ENCODE measurements around the gene GALNT10.
A peak's percentile ranks its signal among the peaks of the same experiment; 100 is the strongest.

Gene GALNT10

DNA sequence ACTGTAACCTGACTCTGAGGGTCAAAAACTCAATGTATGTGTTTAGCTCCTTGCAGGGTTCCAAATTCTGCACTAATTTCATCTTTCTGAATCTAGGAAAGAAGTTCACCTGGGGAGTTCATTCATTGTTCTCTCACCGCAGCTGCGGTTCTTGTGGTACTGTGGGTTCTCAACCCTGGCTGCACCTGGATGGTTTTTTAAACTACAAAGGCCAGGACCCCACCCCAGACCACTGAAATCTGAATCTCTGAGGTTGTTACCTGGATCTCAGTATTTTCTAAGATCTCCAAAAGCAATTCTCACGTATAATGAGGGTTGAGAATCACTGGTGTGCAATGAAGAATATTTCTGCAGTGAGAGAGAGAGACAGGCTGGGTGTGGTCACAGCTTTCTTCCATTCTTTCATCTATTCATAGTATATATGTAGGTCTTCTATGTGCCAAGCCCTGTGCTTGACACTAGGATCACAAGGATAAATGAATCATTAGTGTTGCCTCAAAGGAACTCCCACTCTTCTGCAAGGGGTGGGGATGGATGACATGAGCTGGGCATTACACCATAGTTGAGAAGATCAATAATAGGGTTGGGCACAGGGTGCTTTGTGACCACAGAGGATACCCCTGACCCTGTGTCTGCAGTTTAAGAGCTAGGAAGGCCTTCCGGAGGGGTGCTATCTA is 109.8 kb downstream of the GALNT10 start:
- no peak for DNase-seq

DNA sequence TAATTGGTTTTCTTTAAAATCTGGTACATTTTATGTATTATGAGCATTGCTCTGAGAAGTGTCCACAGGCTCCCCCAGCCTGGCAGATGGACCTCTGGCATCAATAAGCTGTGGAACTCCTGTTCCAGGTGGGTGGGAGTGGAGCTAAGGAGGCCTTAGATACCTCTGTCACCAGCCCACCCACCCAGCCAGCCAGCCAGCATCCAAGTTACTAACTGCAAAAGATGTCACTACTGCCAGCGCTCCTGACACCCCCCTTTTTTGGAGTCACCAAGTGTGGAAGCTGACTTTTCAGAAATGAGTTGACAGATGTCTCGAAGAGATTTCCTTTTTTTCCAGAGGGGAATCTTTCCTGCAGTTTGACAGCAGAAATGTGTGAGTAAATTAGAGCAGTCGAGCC is 111.2 kb downstream of the GALNT10 start:
- DNase-seq = no peak

- DNase-seq = no peak
Observed at GRCh38 chr5:154302161-154302560, 111.6 kb downstream of the GALNT10 start.

DNA sequence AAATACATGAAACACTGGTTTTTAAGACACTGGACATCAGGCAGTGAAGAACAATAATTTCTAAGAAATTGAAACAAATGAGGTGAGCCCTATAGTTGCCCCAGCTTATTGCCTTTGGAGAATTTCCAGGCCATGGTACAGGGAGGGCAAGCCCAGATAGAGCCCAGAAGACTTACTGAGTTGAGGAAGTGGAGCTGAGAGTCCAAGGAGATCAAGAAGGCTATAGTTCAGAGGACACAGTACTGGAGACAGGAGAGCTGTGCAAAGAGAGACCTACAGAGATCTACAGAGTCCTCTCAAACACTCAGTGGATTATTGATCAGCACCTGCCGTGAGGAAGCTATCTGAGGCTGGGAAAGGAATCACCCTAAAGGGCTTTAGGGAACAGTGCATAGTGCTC is 112.6 kb downstream of the GALNT10 start:
- no peak for DNase-seq

GRCh38 chr5:154308443-154309370 is 118.2 kb downstream of the GALNT10 start:
- no peak for DNase-seq

- no peak for DNase-seq
Observed at GRCh38 chr5:154309371-154309745, 118.8 kb downstream of the GALNT10 start.

DNA sequence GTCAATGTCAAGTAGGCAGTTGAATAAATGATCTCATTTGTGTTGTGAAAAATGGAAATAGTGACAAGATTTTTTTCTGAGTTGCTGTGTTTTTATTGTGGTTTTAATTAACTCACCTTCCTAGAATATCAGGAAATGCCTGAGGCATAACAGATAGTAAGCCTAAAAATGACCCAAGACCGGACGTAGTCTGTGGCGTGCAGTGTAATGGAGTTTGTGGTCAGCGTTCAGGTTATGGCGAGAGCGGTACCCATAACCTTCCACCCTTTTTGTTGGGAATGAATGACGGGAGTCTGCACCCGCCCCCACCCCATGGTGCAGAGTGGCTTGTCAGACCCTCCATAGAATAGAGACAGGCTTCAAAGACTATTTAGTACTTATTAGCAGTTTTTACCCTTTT is 119.3 kb downstream of the GALNT10 start:
- no peak for DNase-seq

DNA sequence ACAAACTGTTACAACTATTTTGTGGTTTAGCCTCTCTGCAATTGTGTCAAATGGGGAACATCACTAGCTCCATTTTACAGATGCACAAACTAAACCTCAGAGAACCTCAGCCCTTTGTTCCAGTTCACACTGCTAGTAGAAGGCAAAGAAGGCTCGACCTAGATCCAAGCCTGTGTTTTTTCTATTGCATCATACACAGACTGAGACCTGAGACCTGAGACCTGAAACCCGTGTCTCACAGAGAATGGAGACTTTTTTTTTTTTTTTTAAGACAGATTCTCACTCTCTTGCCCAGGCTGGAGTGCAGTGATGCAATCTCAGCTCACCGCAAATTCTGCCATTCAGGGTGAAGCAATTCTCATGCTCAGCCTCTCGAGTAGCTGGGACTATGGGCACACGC is 120.8 kb downstream of the GALNT10 start:
- DNase-seq = peak; percentile 3

- DNase-seq = no peak
Observed at GRCh38 chr5:154312000-154312399, 121.5 kb downstream of the GALNT10 start.

DNA sequence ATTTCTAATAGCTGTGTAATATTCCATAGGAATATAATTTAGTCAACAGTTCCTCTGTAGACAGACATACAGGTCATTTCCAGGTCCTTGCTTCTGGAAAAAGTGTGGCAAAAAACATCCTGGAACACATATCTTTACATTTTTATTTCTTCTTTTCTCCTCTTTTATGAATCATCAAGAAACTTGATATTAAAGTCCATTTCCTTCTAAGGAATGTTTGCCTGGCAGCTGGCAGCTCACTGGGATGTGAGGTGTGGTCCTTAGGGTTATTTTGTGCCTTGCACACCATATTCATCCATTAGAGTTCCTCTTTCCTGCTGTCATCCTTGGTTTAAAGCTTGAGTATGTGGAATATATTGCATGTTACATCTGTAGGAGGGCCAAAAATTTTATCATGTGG is 122.0 kb downstream of the GALNT10 start:
- no peak for DNase-seq

GRCh38 chr5:154313360-154314017 is 123.0 kb downstream of the GALNT10 start:
- no peak for DNase-seq

DNA sequence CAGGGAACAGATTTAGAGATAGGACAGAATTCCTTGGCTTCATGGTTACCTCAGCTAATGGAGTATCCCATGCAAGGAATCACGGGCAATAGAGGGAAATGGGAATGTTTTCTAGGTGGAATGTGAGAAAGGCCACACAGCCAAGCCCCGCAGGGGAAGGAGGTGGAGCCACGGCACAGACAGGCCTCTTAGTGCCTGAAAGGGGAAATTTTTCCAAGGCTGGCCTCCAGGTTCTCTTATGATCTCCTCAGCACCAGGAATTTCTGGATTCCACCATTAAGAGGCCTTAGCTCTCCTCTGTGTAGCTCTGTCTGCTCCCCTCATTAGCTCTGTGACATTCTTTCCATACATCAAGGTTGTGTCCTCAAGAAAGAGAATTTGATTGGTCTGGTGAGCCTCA is 124.7 kb downstream of the GALNT10 start:
- DNase-seq = no peak

DNA sequence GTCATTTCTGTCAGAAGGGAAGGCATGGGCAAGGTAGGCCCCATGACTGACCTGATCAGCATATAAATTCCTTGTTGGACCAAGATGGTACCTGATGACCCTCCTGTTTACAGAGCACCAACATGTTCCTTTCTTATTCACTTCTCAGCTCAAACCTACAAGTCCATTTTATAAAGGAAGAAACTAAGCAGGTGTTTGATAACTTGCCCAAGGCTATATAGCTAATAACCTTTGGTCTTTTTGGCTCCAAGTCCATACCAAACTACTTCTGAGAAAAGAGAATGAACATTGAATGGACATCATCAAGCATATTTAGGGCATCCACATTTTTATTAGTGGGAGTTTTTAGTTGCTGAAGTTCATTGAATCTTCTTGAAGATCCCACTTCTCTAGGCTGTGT is 125.2 kb downstream of the GALNT10 start:
- DNase-seq = no peak

DNA sequence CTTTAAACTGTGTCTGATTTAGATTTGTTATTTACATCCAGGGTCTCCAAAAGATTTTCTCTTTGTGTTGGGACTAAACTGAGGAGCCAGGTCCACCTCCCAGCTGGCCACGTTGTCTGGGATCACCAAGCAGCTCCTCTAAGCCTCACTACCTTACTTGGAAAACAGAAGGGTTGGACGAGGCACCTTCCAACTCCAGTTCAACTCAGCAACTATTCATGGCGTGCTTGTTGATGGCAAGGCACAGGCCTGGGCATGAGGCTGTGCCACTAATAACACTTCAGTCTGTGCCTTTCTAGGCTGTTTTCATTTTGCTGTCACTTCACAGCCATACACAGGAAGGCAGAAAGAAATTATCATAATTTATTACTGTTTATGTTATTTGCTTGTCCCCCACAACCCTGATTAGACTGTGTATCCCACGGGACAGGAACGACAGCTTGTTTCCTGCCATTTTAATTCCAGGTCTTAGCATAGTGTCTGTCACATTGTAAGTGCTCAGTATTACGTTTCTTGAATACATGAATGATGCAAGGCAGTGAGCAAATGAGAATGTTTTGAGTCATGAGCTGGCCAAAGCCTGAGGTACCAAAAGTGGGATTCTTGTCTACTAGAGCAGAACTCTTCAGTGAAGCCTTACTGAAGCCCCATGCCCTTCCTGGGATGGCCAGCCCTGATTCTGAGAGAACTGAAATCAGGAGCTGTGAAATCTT is 125.8 kb downstream of the GALNT10 start:
- no peak for DNase-seq

DNA sequence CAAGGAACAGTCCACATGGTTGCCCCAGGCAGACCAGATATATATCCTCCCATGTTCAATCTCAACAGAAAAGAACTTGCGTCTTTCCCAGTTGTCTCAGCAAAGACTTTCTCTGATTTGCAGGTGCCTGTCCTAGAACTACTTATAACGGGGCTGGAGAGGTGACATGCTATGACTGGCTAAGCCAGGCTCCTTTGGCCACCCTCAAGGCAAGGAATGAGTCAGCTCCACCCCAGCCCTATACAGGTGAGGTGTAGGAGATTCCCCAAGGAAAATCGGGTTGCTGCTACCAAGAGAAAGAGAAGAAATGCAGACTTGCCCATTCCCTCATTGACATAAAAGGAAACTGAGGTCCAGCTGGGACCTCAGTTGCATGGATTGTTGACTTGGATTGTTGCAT is 127.4 kb downstream of the GALNT10 start:
- no peak for DNase-seq

DNA sequence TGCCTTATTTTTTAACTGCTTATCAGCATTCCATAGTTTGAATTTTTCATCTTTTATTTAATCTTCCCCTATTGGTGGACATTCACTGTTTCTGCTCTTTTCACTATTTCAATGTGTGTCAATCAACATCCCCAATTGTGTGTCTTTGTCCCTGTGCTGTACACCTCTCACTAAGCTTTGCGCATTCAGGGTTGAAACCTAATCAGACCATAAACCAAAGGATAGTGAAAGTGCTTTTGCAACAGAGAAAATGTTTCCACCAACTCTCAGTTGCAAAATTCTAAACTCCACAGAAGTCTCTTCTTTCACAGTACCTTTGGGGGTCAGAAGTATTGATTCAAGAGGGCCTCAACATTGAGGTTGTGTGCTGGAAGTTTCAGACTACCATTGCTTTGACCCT is 128.2 kb downstream of the GALNT10 start:
- DNase-seq = no peak

- DNase-seq = no peak
Observed at GRCh38 chr5:154319736-154320135, 129.2 kb downstream of the GALNT10 start.

DNA sequence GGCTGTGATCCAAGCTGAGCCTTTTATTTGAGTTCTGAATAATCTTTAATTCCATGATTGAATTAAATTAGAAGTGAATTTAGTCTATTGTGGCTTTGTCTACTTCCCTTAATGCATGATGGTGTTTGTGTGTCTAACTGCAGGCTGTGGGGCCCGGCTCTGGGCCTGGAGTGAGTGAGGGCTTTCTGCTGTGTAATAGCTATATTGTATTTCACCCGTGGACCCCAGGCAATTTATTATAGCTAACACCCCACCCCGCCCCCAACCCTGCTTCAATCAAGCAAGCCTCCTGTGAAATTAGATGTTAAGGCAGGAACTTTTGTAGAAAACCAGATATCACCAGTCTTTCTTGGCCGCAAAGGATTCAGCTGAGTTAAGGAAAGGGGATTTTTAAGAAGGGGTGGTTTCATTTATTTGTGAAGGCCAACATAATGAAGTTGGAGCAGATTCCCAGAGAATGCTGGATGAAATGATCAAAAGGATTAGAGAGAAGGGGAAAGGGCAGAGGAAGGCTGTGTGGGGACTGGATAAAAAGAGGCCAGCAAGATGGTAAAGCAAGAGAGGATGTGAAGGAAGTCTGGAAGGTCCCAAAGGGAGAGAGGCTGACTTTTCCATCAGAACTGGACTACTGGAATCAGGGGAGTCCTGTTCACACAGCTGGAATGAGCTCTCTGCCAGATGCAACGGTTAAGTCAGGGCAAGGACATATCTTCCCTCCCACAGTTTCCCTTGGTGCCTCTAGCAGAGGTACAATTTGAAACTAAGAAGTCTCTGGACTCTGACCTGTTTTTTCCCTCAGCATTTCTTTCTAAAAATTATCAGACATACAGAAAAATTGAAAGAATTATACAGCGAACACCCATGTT is 129.9 kb downstream of the GALNT10 start:
- DNase-seq = no peak

DNA sequence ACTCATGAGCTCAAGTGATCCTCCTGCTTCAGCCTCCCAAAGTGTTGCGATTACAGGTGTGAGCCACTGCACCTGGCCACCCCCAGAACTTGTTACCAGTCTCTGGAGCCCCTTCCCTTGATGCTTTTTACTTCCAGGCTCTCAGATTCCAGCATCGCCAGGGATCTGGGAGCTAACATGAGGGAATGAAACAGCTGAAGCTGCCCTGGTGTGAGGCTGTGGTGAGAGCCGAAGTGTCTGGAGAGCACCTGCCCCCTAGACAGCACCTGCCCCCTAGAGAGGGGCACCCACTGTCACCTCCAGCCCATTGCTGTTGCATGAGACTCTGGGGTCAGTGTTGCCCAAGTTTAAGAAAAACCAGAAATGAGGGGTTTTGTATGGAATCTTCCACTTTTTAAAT is 131.0 kb downstream of the GALNT10 start:
- no peak for DNase-seq

DNA sequence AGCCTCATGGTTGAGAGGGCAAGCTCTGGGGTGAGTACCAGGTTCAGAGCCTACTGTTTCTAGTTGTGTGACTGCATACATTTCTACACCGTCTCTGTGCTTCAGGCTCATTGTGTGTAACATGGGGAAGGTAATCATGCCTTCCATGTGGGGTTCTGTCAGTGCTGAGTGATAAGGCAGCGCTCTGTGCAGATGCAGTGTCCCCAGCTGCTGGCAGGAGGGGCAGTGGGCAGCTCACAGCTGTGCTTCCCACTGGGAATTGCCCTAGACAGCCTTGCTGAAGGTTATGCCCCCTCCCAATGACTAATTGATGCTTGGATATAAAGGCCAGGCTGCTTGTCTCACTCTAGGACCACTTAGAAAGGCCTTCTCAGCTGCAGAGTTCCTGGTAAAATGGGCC is 133.5 kb downstream of the GALNT10 start:
- DNase-seq = no peak

GRCh38 chr5:154325566-154325965 is 135.0 kb downstream of the GALNT10 start:
- DNase-seq = no peak

GRCh38 chr5:154329062-154329461 is 138.5 kb downstream of the GALNT10 start:
- DNase-seq = no peak
